ENCODE measurements around the gene BRICD5. TPM values are rescaled to one million over a fixed set of nuclear protein-coding genes. Genes with fewer than 3 reads are reported as not detected.
A peak's percentile ranks its signal among the peaks of the same experiment; 100 is the strongest.

BRICD5 gene
- total and polyA plus RNA-seq, 5 donors, result 3.4 to 11.0 (median 7.3) TPM

GRCh38 chr16:2178321-2179106 lies 32.1 kb downstream of the BRICD5 start:
- Histone ChIP-seq H3K27me3 (ENCODE audit: control insufficient read depth, insufficient read depth) (no peaks in the 10 kb centered on the region), H3K4me3 (ENCODE audit: low read length) (no peak overlapping the region), H3K9me3 (ENCODE audit: control insufficient read depth, low read length) (no peaks in the 10 kb centered on the region), H3K4me1 (ENCODE audit: control insufficient read depth, insufficient read depth, low read length) (no peaks in the 10 kb centered on the region), H3K27ac (ENCODE audit: low read length) (no peak overlapping the region)
- peak in 1 of 2 donors; percentile 24 for ATAC-seq
- DNase-seq, result no peak
- WGBS, result 32% methylated on average over 105 of the region's 106 CpGs
- intact Hi-C loops (cut with DNase I), result no loop called here

- DNase-seq, result no peak
- intact Hi-C loops (cut with DNase I), result no loop called here
Observed at GRCh38 chr16:2177561-2177960, 33.1 kb downstream of the BRICD5 start.

GRCh38 chr16:2177101-2177500 lies 33.6 kb downstream of the BRICD5 start:
- intact Hi-C loops (cut with DNase I), result no loop called here
- Histone ChIP-seq H3K27me3 (ENCODE audit: control insufficient read depth, insufficient read depth) (no peaks in the 10 kb centered on the region), H3K27ac (ENCODE audit: low read length) (no peak overlapping the region), H3K9me3 (ENCODE audit: control insufficient read depth, low read length) (no peaks in the 10 kb centered on the region), H3K4me3 (ENCODE audit: low read length) (no peak overlapping the region), H3K4me1 (ENCODE audit: control insufficient read depth, insufficient read depth, low read length) (no peaks in the 10 kb centered on the region)
- WGBS, result 90% methylated on average over 18 of the region's 18 CpGs
- DNase-seq (no peak), ATAC-seq (no peak)

More at GRCh38 chr16:2177561-2177960, 33.1 kb downstream of the BRICD5 start:
- ATAC-seq, result no peak
- Histone ChIP-seq H3K4me3 (ENCODE audit: low read length) (no peak overlapping the region), H3K27ac (ENCODE audit: low read length) (no peak overlapping the region), H3K4me1 (ENCODE audit: control insufficient read depth, insufficient read depth, low read length) (no peaks in the 10 kb centered on the region), H3K27me3 (ENCODE audit: control insufficient read depth, insufficient read depth) (no peaks in the 10 kb centered on the region), H3K9me3 (ENCODE audit: control insufficient read depth, low read length) (no peaks in the 10 kb centered on the region)
- 94% methylated on average over 20 of the region's 20 CpGs for WGBS

GRCh38 chr16:2176047-2176446 lies 34.6 kb downstream of the BRICD5 start:
- intact Hi-C loops (cut with DNase I), result no loop called here
- Histone ChIP-seq H3K9me3 (ENCODE audit: control insufficient read depth, low read length) (no peaks in the 10 kb centered on the region), H3K27me3 (ENCODE audit: control insufficient read depth, insufficient read depth) (no peaks in the 10 kb centered on the region), H3K27ac (ENCODE audit: low read length) (no peak overlapping the region), H3K4me1 (ENCODE audit: control insufficient read depth, insufficient read depth, low read length) (no peaks in the 10 kb centered on the region), H3K4me3 (ENCODE audit: low read length) (no peak overlapping the region)
- DNase-seq (no peak), ATAC-seq (no peak)
- WGBS, result 94% methylated on average over 23 of the region's 23 CpGs

GRCh38 chr16:2175454-2175853 lies 35.2 kb downstream of the BRICD5 start:
- H3K27ac ChIP-seq (ENCODE audit: low read length), result no peak overlapping the region
- no peaks in the 10 kb centered on the region for H3K27me3 ChIP-seq (ENCODE audit: control insufficient read depth, insufficient read depth)
- H3K4me1 ChIP-seq (ENCODE audit: control insufficient read depth, insufficient read depth, low read length), result no peaks in the 10 kb centered on the region
- WGBS, result 89% methylated on average over 10 of the region's 10 CpGs
- no peak overlapping the region for H3K4me3 ChIP-seq (ENCODE audit: low read length)
- no peak for ATAC-seq
- DNase-seq, result no peak
- intact Hi-C loops (cut with DNase I), result no loop called here
- H3K9me3 ChIP-seq (ENCODE audit: control insufficient read depth, low read length), result no peaks in the 10 kb centered on the region

GRCh38 chr16:2174396-2175131 lies 36.1 kb downstream of the BRICD5 start:
- no peak overlapping the region for H3K4me3 ChIP-seq (ENCODE audit: low read length)
- no peak overlapping the region for H3K27ac ChIP-seq (ENCODE audit: low read length)
- H3K27me3 ChIP-seq (ENCODE audit: control insufficient read depth, insufficient read depth), result no peaks in the 10 kb centered on the region
- 91% methylated on average over 21 of the region's 21 CpGs for WGBS
- DNase-seq (no peak), ATAC-seq (no peak)
- H3K4me1 ChIP-seq (ENCODE audit: control insufficient read depth, insufficient read depth, low read length), result no peaks in the 10 kb centered on the region
- intact Hi-C loops (cut with DNase I), result no loop called here
- H3K9me3 ChIP-seq (ENCODE audit: control insufficient read depth, low read length), result no peaks in the 10 kb centered on the region

GRCh38 chr16:2173916-2174315 lies 36.7 kb downstream of the BRICD5 start:
- H3K4me1 ChIP-seq (ENCODE audit: control insufficient read depth, insufficient read depth, low read length), result no peaks in the 10 kb centered on the region
- ATAC-seq (no peak), DNase-seq (no peak)
- no peaks in the 10 kb centered on the region for H3K27me3 ChIP-seq (ENCODE audit: control insufficient read depth, insufficient read depth)
- no peaks in the 10 kb centered on the region for H3K9me3 ChIP-seq (ENCODE audit: control insufficient read depth, low read length)
- intact Hi-C loops (cut with DNase I), result no loop called here
- no peak overlapping the region for H3K4me3 ChIP-seq (ENCODE audit: low read length)
- H3K27ac ChIP-seq (ENCODE audit: low read length), result no peak overlapping the region
- 92% methylated on average over 4 of the region's 4 CpGs for WGBS

GRCh38 chr16:2173366-2173765 lies 37.3 kb downstream of the BRICD5 start:
- DNase-seq (no peak), ATAC-seq (no peak)
- no peaks in the 10 kb centered on the region for H3K4me1 ChIP-seq (ENCODE audit: control insufficient read depth, insufficient read depth, low read length)
- H3K9me3 ChIP-seq (ENCODE audit: control insufficient read depth, low read length), result no peaks in the 10 kb centered on the region
- WGBS, result 86% methylated on average over 14 of the region's 14 CpGs
- no peaks in the 10 kb centered on the region for H3K27me3 ChIP-seq (ENCODE audit: control insufficient read depth, insufficient read depth)
- intact Hi-C loops (cut with DNase I), result no loop called here
- no peak overlapping the region for H3K27ac ChIP-seq (ENCODE audit: low read length)
- H3K4me3 ChIP-seq (ENCODE audit: low read length), result no peak overlapping the region

- intact Hi-C loops (cut with DNase I), result no loop called here
- H3K27me3 ChIP-seq (ENCODE audit: control insufficient read depth, insufficient read depth), result no peaks in the 10 kb centered on the region
- H3K4me3 ChIP-seq (ENCODE audit: low read length), result no peak overlapping the region
- no peaks in the 10 kb centered on the region for H3K4me1 ChIP-seq (ENCODE audit: control insufficient read depth, insufficient read depth, low read length)
- no peak overlapping the region for H3K27ac ChIP-seq (ENCODE audit: low read length)
- 89% methylated on average over 29 of the region's 29 CpGs for WGBS
- no peaks in the 10 kb centered on the region for H3K9me3 ChIP-seq (ENCODE audit: control insufficient read depth, low read length)
- ATAC-seq (no peak), DNase-seq (no peak)
Observed at GRCh38 chr16:2172688-2173335, 37.9 kb downstream of the BRICD5 start.

GRCh38 chr16:2171601-2172178 lies 39.0 kb downstream of the BRICD5 start:
- intact Hi-C loops (cut with DNase I), result no loop called here
- ATAC-seq, result no peak
- Histone ChIP-seq H3K27ac (ENCODE audit: low read length) (no peak overlapping the region), H3K4me3 (ENCODE audit: low read length) (no peak overlapping the region), H3K27me3 (ENCODE audit: control insufficient read depth, insufficient read depth) (no peaks in the 10 kb centered on the region), H3K4me1 (ENCODE audit: control insufficient read depth, insufficient read depth, low read length) (no peaks in the 10 kb centered on the region), H3K9me3 (ENCODE audit: control insufficient read depth, low read length) (no peaks in the 10 kb centered on the region)
- no peak for DNase-seq
- 95% methylated on average over 28 of the region's 28 CpGs for whole genome bisulfite sequencing
